HuH-7 (cell line): ENCODE results near the gene IYD.

Experiments used
- DNase-seq: peaks from one replicate; pipeline ENCODE4 v3.0.0; 2011; ENCODE audit warnings: low spot score

IYD gene

GRCh38 chr6:150368762-150369161, at the start of gene IYD:
IYD (plus strand) TSS chr6:150369012; CDS start chr6:150369032, 20 bp downstream.
- peak; percentile 14 for DNase-seq

GRCh38 chr6:150319924-150320323, 48.9 kb upstream of the IYD start:
- DNase-seq, result no peak

- DNase-seq, result no peak
Observed at GRCh38 chr6:150320442-150320841, 48.4 kb upstream of the IYD start.

- DNase-seq, result peak; percentile 23
Observed at GRCh38 chr6:150322466-150322871, 46.3 kb upstream of the IYD start.

DNA sequence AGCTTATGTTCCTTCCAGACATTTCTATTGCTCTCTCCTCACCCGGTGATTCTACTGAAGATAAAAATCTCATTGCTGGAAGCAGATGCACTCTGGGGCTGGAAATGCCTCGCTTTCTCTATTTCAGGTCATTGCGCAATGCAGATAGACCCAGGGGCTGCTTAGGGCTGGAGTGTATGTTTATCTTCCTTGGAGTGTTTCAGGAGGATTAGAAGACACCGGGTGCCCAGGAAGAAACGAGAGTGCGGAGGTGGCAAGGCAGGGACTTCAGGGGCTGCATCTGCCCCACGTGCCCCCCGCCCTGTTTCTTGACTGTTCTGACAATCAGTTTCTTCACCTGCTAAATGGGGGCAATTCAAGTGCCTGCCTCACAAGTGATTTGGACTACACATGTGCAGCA, 45.6 kb upstream of the IYD start:
- no peak for DNase-seq

- no peak for DNase-seq
Observed at GRCh38 chr6:150324044-150324443, 44.8 kb upstream of the IYD start.

GRCh38 chr6:150325066-150325772, 43.6 kb upstream of the IYD start:
- no peak for DNase-seq

GRCh38 chr6:150327117-150327774, 41.6 kb upstream of the IYD start:
- no peak for DNase-seq

- DNase-seq, result no peak
Observed at GRCh38 chr6:150328744-150329405, 39.9 kb upstream of the IYD start.

DNA sequence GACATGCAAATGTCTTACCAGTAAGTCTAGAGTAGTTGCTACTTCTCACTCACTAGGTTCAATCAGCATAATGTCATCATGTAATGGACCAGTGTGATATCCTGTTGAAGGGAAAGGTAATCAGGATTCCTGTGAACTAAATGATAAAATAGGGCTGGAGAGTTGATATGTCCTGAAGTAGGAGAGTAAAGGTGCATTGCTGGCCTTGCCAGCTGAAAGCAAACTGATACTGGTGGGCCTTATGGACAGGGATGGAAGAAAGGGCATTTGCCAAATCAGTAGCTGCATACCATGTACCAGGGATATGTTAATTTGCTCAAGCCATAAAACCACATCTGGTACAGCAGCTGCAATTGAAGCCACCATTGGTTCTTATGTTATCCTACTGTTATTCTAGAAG, 37.5 kb upstream of the IYD start:
- DNase-seq, result no peak

DNA sequence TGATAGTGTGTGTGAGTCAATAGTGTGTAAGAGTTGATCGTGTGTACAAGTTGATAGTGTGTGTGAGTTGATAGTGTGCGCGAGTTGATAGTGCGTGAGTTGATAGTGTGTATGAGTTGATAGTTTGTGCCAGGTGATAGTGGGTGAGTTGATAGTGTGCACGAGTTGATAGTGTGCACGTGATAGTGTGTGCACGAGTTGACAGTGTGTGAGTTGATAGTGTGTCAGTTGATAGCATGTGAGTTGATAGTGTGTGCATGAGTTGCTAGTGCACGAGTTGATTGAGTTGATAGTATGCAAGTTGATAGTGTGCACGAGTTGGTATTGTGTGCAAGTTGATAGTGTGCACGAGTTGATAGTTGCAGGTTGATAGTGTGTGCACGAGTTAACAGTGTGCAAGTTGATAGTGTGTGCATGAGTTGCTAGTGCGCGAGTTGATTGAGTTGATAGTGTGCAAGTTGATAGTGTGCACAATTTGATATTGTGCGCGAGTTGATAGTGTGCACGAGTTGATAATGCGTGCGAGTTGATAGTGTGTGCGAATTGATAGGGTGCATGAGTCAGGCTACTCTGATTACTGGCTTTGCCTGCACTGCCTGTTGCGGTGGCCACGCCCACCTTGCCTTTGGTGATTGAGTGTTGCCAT, 35.8 kb upstream of the IYD start:
- DNase-seq, result no peak

GRCh38 chr6:150333585-150333941, 35.2 kb upstream of the IYD start:
- no peak for DNase-seq

DNA sequence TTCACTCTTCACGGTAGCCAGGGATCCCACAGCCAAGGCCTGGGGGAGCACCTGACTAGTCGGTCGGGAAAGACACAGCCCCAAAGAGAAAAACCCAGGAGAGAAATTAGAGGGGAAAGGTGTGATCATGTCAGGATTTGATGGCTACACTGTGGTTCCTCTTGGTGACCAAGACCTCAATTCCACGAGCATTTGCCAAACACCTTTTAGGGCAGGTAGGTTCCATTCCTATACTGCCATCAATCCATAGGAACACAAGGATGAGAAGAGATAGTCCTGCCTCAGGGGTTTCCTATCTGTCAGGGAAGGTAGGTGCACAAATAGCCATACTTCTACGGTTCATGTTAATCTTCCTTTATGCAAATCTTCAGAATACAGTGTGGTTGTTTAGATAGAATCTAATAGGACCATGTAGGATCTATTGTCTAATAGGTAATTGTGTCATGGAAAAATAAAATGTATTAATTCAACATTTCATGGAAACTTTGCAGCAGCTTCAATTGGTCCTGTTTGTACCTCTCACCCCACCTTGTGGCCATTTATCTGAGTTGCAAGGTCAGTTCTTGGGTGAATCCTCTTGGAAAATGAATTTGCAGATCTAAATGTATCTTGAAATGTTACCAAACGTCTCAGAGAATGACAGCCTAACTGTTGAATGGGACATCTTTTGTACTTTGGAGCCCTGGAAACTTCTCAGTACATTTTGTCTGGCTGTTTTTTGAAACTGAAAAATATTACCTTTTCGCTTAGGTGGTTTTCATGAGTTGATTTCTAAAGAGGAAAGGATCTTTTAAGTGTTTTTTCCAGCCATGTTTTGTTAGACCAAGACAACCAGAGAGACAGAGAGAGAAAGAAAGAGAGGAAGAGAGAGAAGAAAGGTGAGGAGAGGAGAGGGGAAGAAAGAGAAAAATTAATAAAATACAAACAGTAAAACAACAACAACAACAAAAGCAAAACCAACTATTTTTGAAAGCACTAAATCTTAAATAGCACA, 33.7 kb upstream of the IYD start:
- DNase-seq, result peak; percentile 59

DNA sequence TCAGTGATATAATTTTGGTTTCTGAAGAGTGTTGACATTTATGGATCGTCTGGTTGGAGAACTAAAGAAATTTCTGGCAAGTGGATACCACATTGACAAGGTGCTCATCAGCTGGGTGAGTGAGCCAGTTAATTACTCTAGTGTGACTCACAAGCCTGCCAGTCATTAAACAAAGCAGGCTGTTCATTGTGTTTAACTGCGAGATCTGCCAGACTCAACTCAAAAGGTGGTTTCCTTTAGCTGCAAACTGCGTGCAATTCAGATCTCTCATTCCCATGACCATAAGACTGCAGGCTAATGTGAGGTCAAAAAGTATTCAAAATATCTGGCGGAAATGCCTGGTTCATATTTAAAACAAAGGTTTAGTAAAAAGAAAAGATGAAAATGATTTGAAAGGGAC, 32.5 kb upstream of the IYD start:
- no peak for DNase-seq

GRCh38 chr6:150336708-150337107, 32.1 kb upstream of the IYD start:
- DNase-seq, result no peak

DNA sequence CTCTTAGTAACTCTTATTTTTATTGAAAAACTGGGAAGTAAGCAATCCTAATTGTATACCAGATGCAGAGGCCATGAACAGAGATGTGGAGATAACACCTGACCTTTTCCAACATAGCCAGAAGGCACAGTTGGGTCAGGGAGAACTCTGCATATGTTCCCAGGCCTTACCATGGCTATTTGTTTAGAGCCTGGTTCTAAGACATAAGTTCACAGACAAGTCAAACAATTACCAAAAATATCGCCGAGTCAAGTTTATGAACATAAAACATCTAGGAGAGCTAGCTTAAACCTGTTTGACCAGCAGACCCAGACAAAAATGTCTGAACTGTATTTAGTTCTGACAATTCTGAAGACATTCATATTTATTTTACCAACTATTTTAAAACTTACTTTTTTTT, 26.7 kb upstream of the IYD start:
- no peak for DNase-seq

DNA sequence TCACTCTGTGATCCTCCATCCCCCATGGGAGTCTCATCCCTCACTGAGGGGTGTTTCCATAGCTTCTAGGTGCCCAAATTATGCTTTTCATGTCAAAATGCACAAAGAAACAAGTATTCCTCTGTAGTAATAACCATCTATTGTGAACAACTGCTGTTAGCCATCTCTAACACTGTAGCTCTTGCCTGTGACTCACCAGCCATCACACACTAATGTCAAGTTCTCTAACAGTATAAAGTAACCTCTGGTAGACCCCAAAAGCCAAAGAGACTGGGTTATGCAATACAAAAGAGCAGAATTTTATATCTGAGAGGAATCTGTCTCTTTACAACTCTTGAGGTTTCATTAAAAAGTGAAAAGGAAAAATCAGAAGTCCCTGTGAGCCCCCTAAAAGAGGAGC, 25.4 kb upstream of the IYD start:
- DNase-seq, result no peak

DNA sequence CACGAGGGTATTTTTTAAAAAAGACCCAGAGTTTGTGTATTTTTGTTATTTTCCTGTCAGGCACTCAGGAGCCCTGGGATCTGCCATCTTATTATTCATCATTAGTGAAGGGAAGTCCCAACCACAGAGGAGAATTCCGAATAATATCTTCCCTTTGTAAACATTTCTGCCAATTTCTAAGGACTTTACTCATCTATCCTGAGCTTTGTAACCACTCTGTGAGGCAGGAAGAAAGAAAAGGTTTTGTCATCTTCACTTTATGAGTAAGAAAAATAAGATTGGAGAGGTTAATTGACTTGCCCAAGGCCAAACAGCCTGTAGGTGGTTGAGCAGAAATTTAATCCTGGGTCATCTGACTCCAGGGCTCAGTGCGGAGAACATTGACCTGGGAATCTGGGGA, 23.0 kb upstream of the IYD start:
- DNase-seq, result no peak

- DNase-seq, result no peak
Observed at GRCh38 chr6:150346346-150346745, 22.5 kb upstream of the IYD start.

GRCh38 chr6:150347845-150348244, 21.0 kb upstream of the IYD start:
- DNase-seq, result no peak

GRCh38 chr6:150349546-150349945, 19.3 kb upstream of the IYD start:
- no peak for DNase-seq
